ENCODE results near the gene LRRC4C. TPM values are rescaled to one million over a fixed set of nuclear protein-coding genes. Genes with fewer than 3 reads are reported as not detected.

LRRC4C gene
- total RNA-seq, 3 donors from 2014 or later: 0.29 to 4.1 TPM; not detected in 1

GRCh38 chr11:40183073-40184064, 1276.1 kb downstream of the LRRC4C start:
- no peaks in the 10 kb centered on the region for H3K4me1 ChIP-seq (ENCODE audit: low read depth)
- DNase-seq: no peak
- no peaks in the 10 kb centered on the region for H3K36me3 ChIP-seq (ENCODE audit: low read depth)
- intact Hi-C loops (cut with DNase I, micrococcal nuclease): no loop called here
- H3K9me3 ChIP-seq: no peaks in the 10 kb centered on the region
- no peak for TF ChIP-seq CTCF (IDR thresholded peaks at IDR 0.05)
- ATAC-seq: no peak
- H3K4me3 ChIP-seq: no peak overlapping the region

- H3K4me1 ChIP-seq (ENCODE audit: low read depth): no peaks in the 10 kb centered on the region
Observed at GRCh38 chr11:40179541-40179940, 1279.9 kb downstream of the LRRC4C start.

GRCh38 chr11:40178470-40178869, 1281.0 kb downstream of the LRRC4C start:
- Histone ChIP-seq H3K36me3 (ENCODE audit: low read depth) (no peaks in the 10 kb centered on the region), H3K4me3 (no peak overlapping the region), H3K9me3 (no peaks in the 10 kb centered on the region), H3K4me1 (ENCODE audit: low read depth) (no peaks in the 10 kb centered on the region)
- ATAC-seq (no peak), DNase-seq (no peak)
- intact Hi-C loops (cut with DNase I, micrococcal nuclease): no loop called here
- no peak for TF ChIP-seq CTCF (IDR thresholded peaks at IDR 0.05)

More at GRCh38 chr11:40179541-40179940, 1279.9 kb downstream of the LRRC4C start:
- no peak for TF ChIP-seq CTCF (IDR thresholded peaks at IDR 0.05)
- DNase-seq (no peak), ATAC-seq (no peak)
- Histone ChIP-seq H3K4me3 (no peak overlapping the region), H3K36me3 (ENCODE audit: low read depth) (no peaks in the 10 kb centered on the region), H3K9me3 (no peaks in the 10 kb centered on the region)
- intact Hi-C loops (cut with DNase I, micrococcal nuclease): no loop called here

GRCh38 chr11:40175980-40176379, 1283.5 kb downstream of the LRRC4C start:
- no peak overlapping the region for H3K4me3 ChIP-seq
- ATAC-seq (no peak), DNase-seq (no peak)
- H3K9me3 ChIP-seq: no peaks in the 10 kb centered on the region
- H3K36me3 ChIP-seq (ENCODE audit: low read depth): no peaks in the 10 kb centered on the region
- no peak for TF ChIP-seq CTCF (IDR thresholded peaks at IDR 0.05)
- intact Hi-C loops (cut with DNase I, micrococcal nuclease): no loop called here
- no peaks in the 10 kb centered on the region for H3K4me1 ChIP-seq (ENCODE audit: low read depth)

GRCh38 chr11:40170078-40170477, 1289.4 kb downstream of the LRRC4C start:
- no peak for ATAC-seq
- no peak overlapping the region for H3K4me3 ChIP-seq
- H3K36me3 ChIP-seq (ENCODE audit: low read depth): no peaks in the 10 kb centered on the region
- DNase-seq: no peak
- no peaks in the 10 kb centered on the region for H3K4me1 ChIP-seq (ENCODE audit: low read depth)
- H3K9me3 ChIP-seq: peaks cover 7% of the 10 kb centered on the region
- intact Hi-C loops (cut with DNase I, micrococcal nuclease): no loop called here
- TF ChIP-seq CTCF (IDR thresholded peaks at IDR 0.05): no peak

All from mucosa of descending colon (tissue), 3 donors.